GM20000 (cell line): ENCODE data around the gene SLC13A3.

Source experiments
- DNase-seq: peaks from one replicate; pipeline ENCODE4 v3.0.0; 2012; ENCODE audit warnings: low spot score
- CTCF ChIP-seq: IDR thresholded peaks from 2 replicates; pipeline ENCODE4 v1.5.1; 2012; ENCODE audit warnings: mild to moderate bottlenecking, control low read depth; ENCODE audit errors: extremely low read depth, missing control alignments

Gene SLC13A3

DNA sequence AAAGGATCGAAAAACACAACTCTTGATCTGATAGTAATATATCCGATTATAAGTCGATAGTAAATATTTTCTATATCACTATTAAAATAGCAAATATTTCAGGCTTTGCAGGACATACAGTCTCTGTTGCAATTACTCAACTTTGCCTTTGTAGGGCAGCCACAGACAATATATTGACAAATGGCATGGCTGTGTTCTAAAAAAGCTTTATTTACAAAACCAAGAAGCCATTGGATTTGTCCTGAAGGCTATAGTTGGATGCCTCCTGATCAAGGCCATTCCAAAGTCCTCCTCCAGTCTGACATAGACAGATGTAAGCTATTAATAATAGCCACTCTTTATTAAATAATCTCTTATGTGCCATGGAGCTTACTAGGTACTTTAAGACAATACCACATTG is 106.7 kb downstream of the SLC13A3 start:
- TF ChIP-seq CTCF: peak; percentile 24

GRCh38 chr20:46543959-46544358 is 107.3 kb downstream of the SLC13A3 start:
- no peak for TF ChIP-seq CTCF
- no peak for DNase-seq

More for the DNA sequence above, 106.7 kb downstream of the SLC13A3 start:
- no peak for DNase-seq

DNA sequence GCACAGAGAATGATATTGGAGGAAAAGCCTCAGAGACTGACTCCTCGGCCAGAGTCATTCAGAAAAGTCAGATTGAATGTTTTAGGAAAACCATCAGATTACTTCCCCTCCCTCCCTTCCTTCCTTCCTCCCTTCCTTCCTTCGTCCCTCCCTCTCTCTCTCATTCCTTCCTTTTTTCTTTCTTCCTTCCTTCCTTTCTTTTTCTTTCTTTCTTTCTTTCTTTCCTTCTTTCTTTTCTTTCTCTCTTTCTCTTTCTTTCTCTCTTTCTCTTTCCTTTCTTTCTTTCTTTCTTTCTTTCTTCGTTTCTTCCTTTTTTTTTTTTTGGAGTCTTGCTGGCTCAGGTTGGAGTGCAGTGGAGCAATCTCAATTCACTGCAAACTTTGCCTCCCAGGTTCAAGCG is 108.2 kb downstream of the SLC13A3 start:
- no peak for TF ChIP-seq CTCF
- DNase-seq: no peak

- no peak for TF ChIP-seq CTCF
Observed at GRCh38 chr20:46541229-46541935, 109.9 kb downstream of the SLC13A3 start.

GRCh38 chr20:46539113-46539512 is 112.1 kb downstream of the SLC13A3 start:
- no peak for DNase-seq
- no peak for TF ChIP-seq CTCF

More at GRCh38 chr20:46541229-46541935, 109.9 kb downstream of the SLC13A3 start:
- DNase-seq: no peak

DNA sequence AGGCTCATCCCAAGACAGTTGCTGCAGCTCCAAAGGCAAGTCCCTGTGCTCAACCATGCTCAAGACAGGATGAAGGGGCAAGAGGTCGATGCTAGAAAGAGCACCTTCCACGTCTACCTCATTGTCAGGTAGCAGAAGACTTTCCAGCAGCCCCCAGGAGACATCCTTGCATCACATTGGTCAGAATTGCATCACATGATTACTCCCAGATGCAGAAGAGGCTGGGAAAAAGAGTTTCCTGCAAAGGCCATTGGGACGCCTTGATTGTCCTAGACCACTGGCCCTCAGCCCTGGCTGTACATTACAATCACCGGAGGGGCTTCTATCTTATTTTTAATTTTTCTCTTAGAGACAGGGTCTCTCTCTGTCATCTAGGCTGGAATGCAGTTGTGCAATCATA is 120.6 kb downstream of the SLC13A3 start:
- no peak for DNase-seq
- TF ChIP-seq CTCF: no peak

DNA sequence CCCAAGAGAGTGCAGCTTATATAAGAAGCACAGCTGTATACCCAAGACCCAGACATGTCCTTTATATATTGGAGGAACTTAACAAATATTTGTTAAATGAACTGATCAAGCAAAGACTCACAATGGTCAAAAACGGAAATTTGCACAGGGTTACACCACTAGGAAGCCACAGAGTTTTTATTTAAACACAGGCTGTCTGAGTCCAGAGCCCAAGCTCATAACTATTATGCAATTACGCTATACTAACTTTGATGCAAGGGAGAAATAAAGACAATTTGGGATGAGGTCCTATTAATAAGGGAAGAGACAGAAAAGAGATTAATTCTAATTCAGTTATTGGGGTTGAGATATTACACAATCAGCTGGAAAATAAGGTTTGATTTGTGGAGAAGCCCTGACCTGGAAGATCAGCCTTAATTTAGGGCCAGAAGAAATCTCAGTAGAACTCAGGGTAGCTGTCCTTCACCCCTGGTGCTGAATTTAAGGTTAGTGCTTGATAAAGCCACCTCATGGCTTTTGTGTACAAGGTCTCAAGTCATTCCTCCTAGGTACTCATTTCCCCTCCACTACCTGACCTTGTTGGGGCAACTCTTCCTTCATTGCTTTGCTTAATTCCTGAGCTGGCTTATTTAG is 127.4 kb downstream of the SLC13A3 start:
- no peak for TF ChIP-seq CTCF
- DNase-seq: no peak
